H1 (cell line): ENCODE measurements around the gene MATN1. TPM values are rescaled to one million over a fixed set of nuclear protein-coding genes. Genes with fewer than 3 reads are reported as not detected.

Experiments used
- ATF2 ChIP-seq: IDR thresholded peaks from 2 replicates; pipeline ENCODE4 v1.6.1; 2012; ENCODE audit warnings: low read length, inconsistent platforms
- JUND ChIP-seq: IDR thresholded peaks from 2 replicates; pipeline ENCODE4 v1.6.1; 2011; ENCODE audit warnings: mild to moderate bottlenecking, improper control_type of control experiment, low read length
- KDM5A ChIP-seq: fragments of 200-600 bp; IDR thresholded peaks from 2 replicates; pipeline ENCODE4 v1.7.1; 2012; ENCODE audit warnings: mild to moderate bottlenecking, low read length, inconsistent platforms, mixed read lengths
- NANOG ChIP-seq: IDR thresholded peaks from 2 replicates; pipeline ENCODE4 v1.6.1; 2011; ENCODE audit warnings: low read length, low read depth, mild to moderate bottlenecking, inconsistent platforms; ENCODE audit not compliant: insufficient read depth, poor library complexity, severe bottlenecking
- RNF2 ChIP-seq: fragments of 200-900, 300-1000 bp; sonication (generic); IDR thresholded peaks from 2 replicates; pipeline ENCODE4 v1.7.1; 2016; ENCODE audit warnings: borderline replicate concordance, low read depth, mild to moderate bottlenecking, antibody characterized with exemption, low read length; ENCODE audit not compliant: poor library complexity, severe bottlenecking; ENCODE audit errors: missing control alignments
- polyA plus RNA-seq, 7 experiments: library from polyadenylated mRNA; depleted of rRNA in 3 of 7; stranded (reverse) in 5 of 7; unstranded in 2 of 7; fragments of >200 nt in 5 of 7; fragments of 200-250 nt in 2 of 7; gene quantifications; 1 replicate in 5 of 7; 2 replicates in 1 of 7; 4 replicates in 1 of 7; pipeline versions ENCODE4 v1.2.1 to v1.2.3, GENCODE V29; 2011 to 2013; ENCODE audit warnings: missing spikeins in 2 of 7, mixed read lengths in 2 of 7
- total RNA-seq: library from RNA; stranded (reverse); fragmentation: NEBNext Ultra II Directional; extraction: Animal tissue kit (Norgen Biotek cat#: 25700); gene quantifications from 2 replicates; pipeline ENCODE4 v1.2.1, GENCODE V29; 2021

The MATN1 gene
- total and polyA plus RNA-seq, 2 of the 8 experiments (the other 6 are each of a cell fraction or from before 2014, with no cell fraction given) = 0.12 to 0.28 TPM

- TF ChIP-seq JUND = no peak
- no peak for TF ChIP-seq ATF2
- no peak for TF ChIP-seq RNF2
- TF ChIP-seq NANOG = no peak
- no peak for TF ChIP-seq KDM5A
These were observed 40.4 kb upstream of the MATN1 start (continued) for GRCh38 chr1:30763651-30764248.
